ENCODE data around the gene NUDT19. TPM values are rescaled to one million over a fixed set of nuclear protein-coding genes. Genes with fewer than 3 reads are reported as not detected.
"Not testable (repeated sequence)": the region's sequence is repeated elsewhere in the genome, so short reads cannot be mapped to it uniquely, and the experiment has no call there.

Gene NUDT19
- total and polyA plus RNA-seq, 4 donors: 4.6 to 9.2 (median 6.6) TPM

- Histone ChIP-seq H3K27me3 (ENCODE audit: control insufficient read depth in 4 of 4, insufficient read depth in 4 of 4, low read length in 3 of 4) (no peaks in the 10 kb centered on the region), H3K36me3 (ENCODE audit: control insufficient read depth in 4 of 4, insufficient read depth in 3 of 4, low read depth in 1 of 4, low read length in 3 of 4) (no peaks in the 10 kb centered on the region), H3K4me3 (ENCODE audit: low read depth in 1 of 3, low read length in 3 of 3) (no peak overlapping the region), H3K9ac (ENCODE audit: low read depth in 1 of 2, low read length in 2 of 2) (no peak overlapping the region), H3K9me3 (ENCODE audit: control insufficient read depth in 4 of 4, low read length in 3 of 4) (no peaks in the 10 kb centered on the region), H3K4me1 (ENCODE audit: control insufficient read depth in 4 of 4, insufficient read depth in 4 of 4, low read length in 3 of 4) (no peaks in the 10 kb centered on the region), H3K27ac (ENCODE audit: low read depth in 1 of 2, low read length in 2 of 2) (no peak overlapping the region)
- TF ChIP-seq YY1 (IDR thresholded peaks at IDR 0.05) (no peak), HNF4G (IDR thresholded peaks at IDR 0.05) (no peak), JUND (IDR thresholded peaks at IDR 0.05) (no peak), EGR1 (IDR thresholded peaks at IDR 0.05; ENCODE audit: low read depth in 2 of 2) (no peak), FOXA2 (IDR thresholded peaks at IDR 0.05) (no peak), CTCF (IDR thresholded peaks at IDR 0.05; ENCODE audit: low read depth, low read length, missing input control) (no peak), TAF1 (conservative IDR thresholded peaks at IDR 0.05) (no peak), FOXA1 (IDR thresholded peaks at IDR 0.05) (no peak), SP1 (IDR thresholded peaks at IDR 0.05) (no peak), ZBTB33 (IDR thresholded peaks at IDR 0.05) (no peak), RAD21 (IDR thresholded peaks at IDR 0.05) (no peak), MAX (IDR thresholded peaks at IDR 0.05) (no peak), ATF3 (IDR thresholded peaks at IDR 0.05) (no peak), REST (IDR thresholded peaks at IDR 0.05) (no peak), NR2F2 (IDR thresholded peaks at IDR 0.05) (no peak), GABPA (IDR thresholded peaks at IDR 0.05 in 1 of 2, conservative IDR thresholded peaks at IDR 0.05 in 1 of 2) (no peak)
- 87% methylated on average over 18 of the region's 18 CpGs for WGBS
- DNase-seq (ENCODE audit: low spot score): no peak
Observed at GRCh38 chr19:32744555-32745325, 53.1 kb downstream of the NUDT19 start.

GRCh38 chr19:32745594-32746251 lies 54.1 kb downstream of the NUDT19 start:
- H3K27me3 ChIP-seq (ENCODE audit: control insufficient read depth in 4 of 4, insufficient read depth in 4 of 4, low read length in 3 of 4); DNase-seq (ENCODE audit: low spot score); H3K9ac ChIP-seq (ENCODE audit: low read depth in 1 of 2, low read length in 2 of 2); H3K4me1 ChIP-seq (ENCODE audit: control insufficient read depth in 4 of 4, insufficient read depth in 4 of 4, low read length in 3 of 4); H3K36me3 ChIP-seq (ENCODE audit: control insufficient read depth in 4 of 4, insufficient read depth in 3 of 4, low read depth in 1 of 4, low read length in 3 of 4); H3K4me3 ChIP-seq (ENCODE audit: low read depth in 1 of 3, low read length in 3 of 3); H3K27ac ChIP-seq (ENCODE audit: low read depth in 1 of 2, low read length in 2 of 2); H3K9me3 ChIP-seq (ENCODE audit: control insufficient read depth in 4 of 4, low read length in 3 of 4): not testable (repeated sequence)
- WGBS: 50% methylated on average over 2 of the region's 2 CpGs

GRCh38 chr19:32746631-32747196 lies 55.1 kb downstream of the NUDT19 start:
- H3K27me3 ChIP-seq (ENCODE audit: control insufficient read depth in 4 of 4, insufficient read depth in 4 of 4, low read length in 3 of 4); H3K36me3 ChIP-seq (ENCODE audit: control insufficient read depth in 4 of 4, insufficient read depth in 3 of 4, low read depth in 1 of 4, low read length in 3 of 4); DNase-seq (ENCODE audit: low spot score); H3K27ac ChIP-seq (ENCODE audit: low read depth in 1 of 2, low read length in 2 of 2); H3K9ac ChIP-seq (ENCODE audit: low read depth in 1 of 2, low read length in 2 of 2); H3K9me3 ChIP-seq (ENCODE audit: control insufficient read depth in 4 of 4, low read length in 3 of 4); H3K4me1 ChIP-seq (ENCODE audit: control insufficient read depth in 4 of 4, insufficient read depth in 4 of 4, low read length in 3 of 4); H3K4me3 ChIP-seq (ENCODE audit: low read depth in 1 of 3, low read length in 3 of 3): not testable (repeated sequence)
- 30% methylated on average over 2 of the region's 2 CpGs for WGBS

Measured in liver (tissue), 9 donors.